PC-3 (cell line): ENCODE data around the gene CTDSP1. TPM values are rescaled to one million over a fixed set of nuclear protein-coding genes. Genes with fewer than 3 reads are reported as not detected.

Experiments
- ATAC-seq: fragments of 200-7000 bp; cut with Tn5 transposase; 2 replicates; pipeline ENCODE4 v1.9.1; 2020; ENCODE audit warnings: mild to moderate bottlenecking, moderate library complexity
- BruUV-seq: library from RNA; stranded (reverse); fragments of 400-500 nt; replicated peaks from 2 replicates; lab custom pipeline; 2021; lab: Mats Ljungman, UMichigan
- CTCF ChIA-PET: fragments of 300-600 bp; sonication (Branson Sonifier 250); formaldehyde crosslinking; loops from one replicate; lab custom pipeline; 2022; ENCODE audit warnings: antibody characterized with exemption; lab: Charles Lee
- POLR2A ChIA-PET: fragments of 300-600 bp; sonication (Branson Sonifier 250); formaldehyde crosslinking; loops from one replicate; lab custom pipeline; 2022; ENCODE audit warnings: antibody characterized with exemption; ENCODE audit not compliant: unreplicated experiment; lab: Charles Lee
- DNase-seq: peaks from one replicate; pipeline ENCODE4 v3.0.0-alpha.2; 2015
- H2AFZ ChIP-seq: fragments of 300-600 bp; sonication (generic); 2 replicates; pipeline ENCODE4 v1.6.0; 2016; ENCODE audit warnings: antibody characterized with exemption, low read length
- H3F3A ChIP-seq: fragments of 300-600 bp; sonication (generic); one replicate; pipeline ENCODE4 v1.6.0; 2017; ENCODE audit warnings: antibody characterized with exemption, low read length, control low read depth, mild to moderate bottlenecking; ENCODE audit not compliant: unreplicated experiment
- H3K27ac ChIP-seq: fragments of 300-600 bp; sonication (generic); 2 replicates; pipeline ENCODE4 v1.5.1; 2016; ENCODE audit warnings: mild to moderate bottlenecking, low read length
- H3K27me3 ChIP-seq: fragments of 300-600 bp; sonication (generic); 2 replicates; pipeline ENCODE4 v1.6.1; 2016; ENCODE audit warnings: low read length, mixed read lengths
- H3K36me3 ChIP-seq: fragments of 300-600 bp; sonication (generic); 2 replicates; pipeline ENCODE4 v1.6.1; 2016; ENCODE audit warnings: low read depth, mixed run types, low read length, mixed read lengths
- H3K4me1 ChIP-seq: fragments of 300-600 bp; sonication (generic); 2 replicates; pipeline ENCODE4 v1.5.1; 2016; ENCODE audit warnings: low read length; ENCODE audit not compliant: insufficient read depth
- H3K4me2 ChIP-seq: fragments of 300-600 bp; sonication (generic); 2 replicates; pipeline ENCODE4 v1.6.0; 2016; ENCODE audit warnings: low read length
- H3K4me3 ChIP-seq: fragments of 300-600 bp; sonication (generic); 2 replicates; pipeline ENCODE4 v1.5.1; 2016; ENCODE audit warnings: mild to moderate bottlenecking, low read length, mixed read lengths
- H3K79me2 ChIP-seq: fragments of 300-600 bp; sonication (generic); 2 replicates; pipeline ENCODE4 v1.6.1; 2017; ENCODE audit warnings: low read length, mixed read lengths
- H3K9ac ChIP-seq: fragments of 300-600 bp; sonication (generic); 2 replicates; pipeline ENCODE4 v1.6.0; 2016; ENCODE audit warnings: mild to moderate bottlenecking, low read length
- H3K9me2 ChIP-seq: fragments of 300-600 bp; sonication (generic); replicated peaks from 2 replicates; pipeline ENCODE4 v1.6.1; 2016; ENCODE audit warnings: mixed run types, low read length, mixed read lengths
- H3K9me3 ChIP-seq: fragments of 300-600 bp; sonication (generic); 2 replicates; pipeline ENCODE4 v1.6.1; 2016; ENCODE audit warnings: low read length, mixed read lengths
- H4K20me1 ChIP-seq: fragments of 300-600 bp; sonication (generic); 2 replicates; pipeline ENCODE4 v1.6.1; 2016; ENCODE audit warnings: low read length, mixed read lengths
- CTCF ChIP-seq: fragments of 300-600 bp; sonication (generic); conservative IDR thresholded peaks from 2 replicates; pipeline ENCODE4 v1.5.1; 2017; ENCODE audit warnings: antibody characterized with exemption, low read depth, mild to moderate bottlenecking, low read length
- EZH2 ChIP-seq: fragments of 300-600 bp; sonication (generic); IDR thresholded peaks from one replicate; pipeline ENCODE4 v1.6.1; 2017; ENCODE audit warnings: antibody characterized with exemption, mild to moderate bottlenecking, low read length; ENCODE audit not compliant: unreplicated experiment
- EZH2phosphoT487 ChIP-seq: fragments of 300-600 bp; sonication (generic); IDR thresholded peaks from 2 replicates; pipeline ENCODE4 v1.6.1; 2018; ENCODE audit warnings: mild to moderate bottlenecking, antibody characterized with exemption, low read length, borderline replicate concordance
- intact Hi-C: fragments of 100-400 bp; cut with micrococcal nuclease; formaldehyde crosslinking; loops from 2 replicates; pipeline ENCODE4 v1.9.0; 2023
- total RNA-seq: library from RNA; depleted of rRNA; stranded (reverse); fragments of >200 nt; gene quantifications from 2 replicates; pipeline ENCODE4 v1.2.3, GENCODE V29; 2014

The CTDSP1 gene
- total RNA-seq, 1 experiment from 2014 or later: 73.2 TPM

DNA sequence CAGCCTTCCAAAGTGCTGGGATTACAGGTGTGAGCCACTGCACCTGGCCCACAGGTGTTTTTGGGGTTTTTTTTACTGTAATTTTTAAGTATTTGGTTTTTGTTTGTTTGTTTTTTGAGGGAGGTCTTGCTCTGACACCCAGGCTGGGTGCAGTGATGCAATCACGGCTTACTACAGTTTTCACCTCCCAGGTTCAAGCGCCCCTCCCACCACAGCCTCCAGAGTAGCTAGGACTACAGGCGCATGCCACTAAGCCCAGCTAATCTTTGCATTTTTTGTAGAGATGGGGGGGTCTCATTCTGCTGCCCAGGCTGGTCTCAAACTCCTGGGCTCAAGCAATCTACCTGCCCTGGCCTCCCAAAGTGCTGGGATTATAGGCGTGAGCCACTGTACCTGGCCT lies 24.9 kb upstream of the CTDSP1 start:
- no peak for TF ChIP-seq EZH2phosphoT487
- H4K20me1 ChIP-seq: no peaks in the 10 kb centered on the region
- ChIA-PET CTCF (no interaction called here), POLR2A (no interaction called here)
- DNase-seq (no peak), ATAC-seq (no peak)
- H3K9me3 ChIP-seq: no peaks in the 10 kb centered on the region
- H3K27me3 ChIP-seq: no peaks in the 10 kb centered on the region
- H3K4me2 ChIP-seq: no peak overlapping the region
- no peaks in the 10 kb centered on the region for H3F3A ChIP-seq
- 0 out of 2 replicates have a peak, but pooled peaks cover 6% of the 10 kb centered on the region for H3K4me1 ChIP-seq
- H3K36me3 ChIP-seq: no peaks in the 10 kb centered on the region
- H3K79me2 ChIP-seq: no peaks in the 10 kb centered on the region
- H3K9me2 ChIP-seq: no peaks in the 10 kb centered on the region
- no peak overlapping the region for H3K9ac ChIP-seq
- no peak overlapping the region for H3K27ac ChIP-seq
- no TSS peak for BruUV-seq
- H2AFZ ChIP-seq: no peak overlapping the region
- intact Hi-C loops: no loop called here
- no peak overlapping the region for H3K4me3 ChIP-seq

- POLR2A ChIA-PET: no interaction called here
- no peaks in the 10 kb centered on the region for H3K79me2 ChIP-seq
- no peaks in the 10 kb centered on the region for H3F3A ChIP-seq
- peak; percentile 62 for DNase-seq
- TF ChIP-seq EZH2phosphoT487: no peak
- TF ChIP-seq CTCF: no peak
- TF ChIP-seq EZH2: no peak
- no peaks in the 10 kb centered on the region for H3K36me3 ChIP-seq
- no peak overlapping the region for H3K4me3 ChIP-seq
- H3K4me2 ChIP-seq: no peak overlapping the region
- no peak overlapping the region for H3K27ac ChIP-seq
- intact Hi-C loops: no loop called here
- BruUV-seq: no TSS peak
- no peaks in the 10 kb centered on the region for H4K20me1 ChIP-seq
- no peak overlapping the region for H3K9ac ChIP-seq
- H2AFZ ChIP-seq: no peak overlapping the region
- CTCF ChIA-PET: no interaction called here
- no peaks in the 10 kb centered on the region for H3K27me3 ChIP-seq
- H3K9me2 ChIP-seq: no peaks in the 10 kb centered on the region
- 0 out of 2 replicates have a peak, but pooled peaks cover 6% of the 10 kb centered on the region for H3K4me1 ChIP-seq
- no peaks in the 10 kb centered on the region for H3K9me3 ChIP-seq
- peak; percentile 78 for ATAC-seq
Measured at GRCh38 chr2:218375212-218375611, 24.5 kb upstream of the CTDSP1 start.

DNA sequence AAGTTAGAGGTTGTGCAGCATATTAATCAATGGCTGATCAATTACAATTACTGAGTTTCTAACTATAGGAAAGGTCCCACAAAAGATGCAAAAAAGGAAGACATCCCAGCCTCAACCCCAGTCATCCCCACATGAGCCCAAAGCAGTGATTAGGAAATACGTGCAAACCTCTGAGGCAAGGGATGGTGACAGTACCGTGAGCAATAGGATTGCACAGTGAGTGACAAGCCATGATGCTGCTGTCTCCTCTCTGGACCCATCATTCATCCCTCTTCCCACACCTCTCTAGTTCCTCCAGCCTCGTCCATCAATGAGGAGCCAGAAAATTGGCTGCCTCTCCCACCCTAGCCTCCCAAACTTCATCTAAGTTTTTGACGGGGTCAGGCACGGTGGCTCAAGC lies 21.6 kb upstream of the CTDSP1 start:
- H3F3A ChIP-seq: no peaks in the 10 kb centered on the region
- ChIA-PET POLR2A (no interaction called here), CTCF (no interaction called here)
- no peak overlapping the region for H3K9ac ChIP-seq
- ATAC-seq (no peak), DNase-seq (no peak)
- no peaks in the 10 kb centered on the region for H4K20me1 ChIP-seq
- no peaks in the 10 kb centered on the region for H3K9me3 ChIP-seq
- no peaks in the 10 kb centered on the region for H3K27me3 ChIP-seq
- 0 out of 2 replicates have a peak, but pooled peaks cover 6% of the 10 kb centered on the region for H3K4me1 ChIP-seq
- no peak overlapping the region for H3K27ac ChIP-seq
- intact Hi-C loops: no loop called here
- TF ChIP-seq EZH2phosphoT487: no peak
- no peak for TF ChIP-seq EZH2
- no peak for TF ChIP-seq CTCF
- H3K4me2 ChIP-seq: no peak overlapping the region
- H3K9me2 ChIP-seq: no peaks in the 10 kb centered on the region
- no peaks in the 10 kb centered on the region for H3K36me3 ChIP-seq
- H3K79me2 ChIP-seq: no peaks in the 10 kb centered on the region
- H3K4me3 ChIP-seq: no peak overlapping the region
- BruUV-seq: no TSS peak
- no peak overlapping the region for H2AFZ ChIP-seq
